ENCODE measurements around the gene DNAH7. TPM values are rescaled to one million over a fixed set of nuclear protein-coding genes. Genes with fewer than 3 reads are reported as not detected.

DNAH7 gene
- total and polyA plus RNA-seq, 2 of the 8 experiments (the other 6 are each of a cell fraction or from before 2014, with no cell fraction given), result 0.07 to 0.08 TPM

DNA sequence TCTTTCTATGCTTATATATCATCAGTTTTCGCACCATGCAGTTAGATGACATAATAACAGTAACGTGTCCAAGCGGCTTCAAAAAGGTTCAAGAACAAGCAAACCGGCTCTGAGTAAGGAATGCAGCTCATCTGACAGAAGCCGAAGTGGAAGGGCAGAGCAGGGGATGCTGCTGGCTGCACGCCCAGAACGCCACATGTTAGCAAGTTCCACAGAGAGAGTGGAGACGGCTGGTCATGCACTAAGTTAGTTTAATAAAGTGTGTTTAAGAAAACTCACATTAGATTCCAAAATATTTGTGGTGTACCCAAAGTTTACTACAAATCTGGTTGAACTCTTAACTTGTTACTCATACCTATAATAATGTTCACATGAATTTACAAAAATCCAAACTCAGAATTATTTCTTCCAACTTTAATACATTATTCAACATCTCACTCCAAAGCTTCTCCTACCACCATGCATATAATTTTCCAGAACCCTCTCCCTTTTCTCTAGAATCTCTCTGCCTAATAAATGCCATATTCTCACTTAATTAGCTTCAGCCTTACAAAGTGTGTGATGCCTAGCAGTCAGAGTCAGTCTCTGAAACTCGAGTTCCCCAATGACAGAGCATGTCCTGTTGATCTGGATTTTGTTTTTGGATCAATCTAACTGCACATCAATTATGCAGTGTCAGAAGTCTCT lies 170.0 kb downstream of the DNAH7 start (continued):
- TF ChIP-seq EP300 (IDR thresholded peaks at IDR 0.05; ENCODE audit: borderline replicate concordance in 1 of 2, low read depth in 2 of 2, low read length in 2 of 2), result no peak
